ENCODE measurements around the gene DVL2.

DVL2 gene

DNA sequence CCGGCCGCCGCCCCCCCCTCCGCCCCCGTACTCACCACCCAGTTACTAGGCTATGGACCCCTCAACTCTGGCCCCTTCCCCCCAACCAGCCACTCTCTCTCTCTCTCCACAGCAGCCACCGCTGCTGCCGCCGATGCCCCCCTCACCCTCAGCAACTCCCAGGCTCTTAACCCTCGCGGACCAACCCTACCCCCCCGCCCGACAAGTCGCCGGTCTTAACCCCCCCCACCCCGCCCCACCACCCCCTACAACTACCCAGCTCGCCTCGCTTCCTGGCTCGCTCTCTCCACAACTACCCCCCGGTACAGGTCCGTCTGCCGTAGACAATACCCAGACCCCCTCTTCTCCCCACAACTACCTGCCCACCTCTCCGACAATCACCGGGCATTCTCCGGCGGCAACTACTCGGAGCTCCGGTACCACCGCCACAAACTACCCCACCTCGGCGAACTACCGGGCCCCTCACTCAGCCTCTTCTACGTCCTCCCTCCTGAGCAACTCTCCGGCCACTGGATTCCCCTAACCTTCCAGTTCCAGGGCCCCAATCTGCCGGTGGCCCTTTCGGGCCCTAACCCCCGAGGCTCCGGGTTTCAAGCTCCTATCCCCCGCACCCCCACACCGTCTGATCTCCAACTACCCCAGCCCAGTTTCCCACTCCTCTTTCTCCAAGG, 4.2 kb upstream of the DVL2 start:
- no peak for DNase-seq (ENCODE audit: low read depth in 2 of 2)

DNA sequence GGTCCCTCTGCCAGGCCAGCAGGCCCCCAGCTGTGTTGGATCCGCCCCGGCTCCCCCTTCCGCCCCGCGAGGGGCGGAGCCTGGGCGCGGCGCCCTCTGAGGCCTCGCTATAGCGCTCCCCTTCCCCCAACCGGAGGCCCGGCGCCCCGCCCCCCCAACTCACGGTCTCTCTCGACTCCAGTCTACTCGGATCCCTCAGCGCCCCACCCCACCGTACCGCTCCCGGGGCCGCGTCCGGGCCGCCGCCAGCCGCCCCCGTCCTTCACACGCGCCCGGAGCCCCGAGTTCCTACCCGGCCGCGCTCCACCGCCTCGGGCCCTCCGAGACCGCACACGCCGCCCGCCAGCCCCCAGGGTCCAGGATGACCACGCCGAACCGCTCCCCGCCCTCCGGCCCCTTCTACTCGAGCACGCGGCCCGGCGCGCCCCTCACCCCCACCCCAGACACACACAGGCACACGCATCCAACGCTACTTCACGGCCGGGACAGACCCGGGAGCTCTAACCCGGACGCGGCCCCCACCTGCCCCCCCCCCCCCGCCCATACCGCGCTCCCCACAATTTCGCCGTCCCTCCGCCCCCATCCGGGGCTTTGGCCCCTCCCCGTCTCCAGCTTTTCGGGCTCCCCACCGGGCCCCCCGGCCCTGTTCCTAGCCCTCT, 3.6 kb upstream of the DVL2 start:
- DNase-seq (ENCODE audit: low read depth in 2 of 2): peak; percentile 76 to 86

DNA sequence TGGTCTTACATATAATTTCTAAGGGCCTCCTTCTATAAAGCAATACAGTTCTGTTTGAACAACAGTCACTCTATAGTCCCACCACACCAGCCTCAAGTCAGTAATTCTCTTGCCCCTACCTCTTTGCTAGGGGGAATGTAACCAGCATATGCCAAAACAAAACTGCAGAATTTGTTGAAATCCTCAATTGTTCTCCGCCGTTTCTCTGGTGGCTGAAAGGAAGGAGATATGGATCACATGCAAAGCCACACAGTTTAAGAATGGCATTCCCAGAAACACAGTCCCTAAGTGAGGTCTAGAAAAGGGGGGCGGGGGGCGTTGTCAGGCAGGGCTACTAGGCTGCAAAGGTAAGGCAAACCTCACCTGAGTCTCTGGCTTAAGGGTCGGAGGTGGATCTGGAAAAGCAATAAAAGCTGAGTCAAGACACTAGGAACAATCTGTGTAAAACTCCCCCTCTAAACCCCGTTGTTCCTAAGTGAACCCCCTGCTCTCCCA, 3.0 kb upstream of the DVL2 start:
- DNase-seq (ENCODE audit: low read depth in 2 of 2): no peak

DNA sequence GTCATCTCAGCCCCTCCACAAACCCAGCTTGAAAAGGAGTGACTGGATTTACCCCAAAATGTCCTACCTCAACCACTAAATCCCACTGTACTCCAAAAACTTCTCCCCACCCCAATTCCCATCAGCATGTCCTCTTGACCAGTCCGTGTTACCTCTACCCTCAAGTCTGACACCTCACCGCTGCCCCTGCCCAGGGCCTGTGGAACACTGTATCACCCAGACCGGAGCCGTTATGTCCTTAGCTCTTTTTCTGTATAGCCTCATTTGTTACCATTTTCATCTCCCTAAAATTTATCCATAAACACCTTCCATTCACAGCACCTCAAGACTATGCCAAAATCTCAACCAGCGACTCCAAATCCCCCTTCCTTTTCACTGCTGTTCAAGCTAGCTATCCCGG, 2.5 kb upstream of the DVL2 start:
- DNase-seq (ENCODE audit: low read depth in 2 of 2): no peak

DNA sequence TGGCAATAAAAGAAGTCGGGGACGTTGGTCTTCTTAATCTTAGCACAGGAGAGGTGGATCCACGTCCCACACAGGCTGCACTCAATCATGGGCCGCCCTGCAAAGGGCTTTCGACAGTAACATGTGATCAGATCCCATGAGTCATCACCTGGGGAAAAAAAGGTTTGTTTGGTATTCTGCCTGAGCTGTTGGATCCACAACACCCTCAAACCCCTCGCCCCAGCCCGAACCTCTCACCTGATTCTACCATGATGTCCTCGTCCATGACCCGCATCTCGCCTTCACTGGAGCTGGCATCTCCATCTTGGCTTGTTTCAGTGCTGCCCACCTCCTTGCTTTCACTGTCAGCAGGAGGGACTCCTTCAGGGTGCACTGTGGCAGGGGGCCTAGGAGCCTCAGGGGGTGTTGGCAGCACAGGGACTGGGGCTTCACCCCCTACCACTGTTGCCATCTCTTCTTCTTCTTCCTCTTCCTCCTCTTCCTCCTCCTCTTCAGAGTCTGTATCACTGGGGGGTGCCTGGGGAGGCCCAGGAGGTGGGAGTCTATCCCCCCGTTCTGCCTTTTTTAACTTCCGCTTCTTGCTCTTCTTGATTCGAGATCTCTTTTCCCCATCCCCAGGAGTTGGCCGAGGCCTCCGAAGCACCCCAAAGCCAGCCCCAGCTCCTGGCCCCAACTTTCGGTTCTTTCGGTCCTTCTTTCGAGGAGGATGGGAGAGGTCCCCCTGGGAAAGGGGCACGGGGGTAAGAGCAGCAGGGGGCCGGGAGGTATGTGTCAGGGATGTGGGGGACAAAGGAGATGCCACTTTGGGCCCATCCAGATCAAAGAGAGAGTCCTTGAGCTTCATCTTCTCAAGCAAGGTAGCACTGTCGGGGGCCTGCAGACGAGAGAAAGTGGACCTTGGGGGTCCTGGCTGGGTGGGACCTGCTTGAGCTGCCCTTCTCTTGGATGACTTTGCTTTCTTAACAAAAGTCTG, 1.7 kb upstream of the DVL2 start:
- DNase-seq (ENCODE audit: low read depth in 2 of 2): no peak

DNA sequence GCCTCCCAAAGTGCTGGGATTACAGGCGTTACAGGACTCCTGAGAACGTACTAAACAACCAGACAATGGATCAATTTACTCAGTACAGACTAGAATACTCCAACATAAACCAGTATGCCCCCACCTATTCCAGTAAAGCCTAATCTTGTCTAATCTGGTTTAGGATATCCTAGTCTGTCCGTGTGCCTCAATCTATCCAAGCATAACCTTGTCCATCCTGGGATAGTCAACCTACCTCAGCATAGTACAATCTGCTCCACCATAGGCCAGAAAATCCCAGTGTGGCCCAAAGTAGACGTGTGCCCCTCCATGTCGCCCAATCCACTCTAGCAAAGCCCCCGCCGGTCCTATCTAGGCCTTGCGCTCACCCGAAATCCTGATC, 625 bp downstream of the DVL2 start:
- DNase-seq (ENCODE audit: low read depth in 2 of 2): no peak

DNA sequence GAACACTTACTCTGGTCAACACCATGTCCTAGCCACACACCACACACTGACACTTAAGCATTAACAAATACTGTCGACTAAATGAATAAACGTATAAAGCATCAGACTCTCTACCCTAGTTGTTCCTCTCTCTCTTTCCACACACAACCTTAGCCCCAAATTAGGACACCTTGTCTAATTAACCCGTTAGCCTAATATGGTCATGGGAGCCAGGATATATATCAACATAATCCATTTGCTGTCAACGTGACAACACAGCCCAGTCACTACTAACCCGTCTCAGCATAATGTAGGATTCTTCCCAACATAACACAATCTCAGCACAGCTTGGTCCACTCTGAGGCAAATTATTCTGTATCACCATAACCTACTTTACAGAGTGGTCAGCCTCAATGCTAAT, 2.2 kb downstream of the DVL2 start:
- no peak for DNase-seq (ENCODE audit: low read depth in 2 of 2)

DNA sequence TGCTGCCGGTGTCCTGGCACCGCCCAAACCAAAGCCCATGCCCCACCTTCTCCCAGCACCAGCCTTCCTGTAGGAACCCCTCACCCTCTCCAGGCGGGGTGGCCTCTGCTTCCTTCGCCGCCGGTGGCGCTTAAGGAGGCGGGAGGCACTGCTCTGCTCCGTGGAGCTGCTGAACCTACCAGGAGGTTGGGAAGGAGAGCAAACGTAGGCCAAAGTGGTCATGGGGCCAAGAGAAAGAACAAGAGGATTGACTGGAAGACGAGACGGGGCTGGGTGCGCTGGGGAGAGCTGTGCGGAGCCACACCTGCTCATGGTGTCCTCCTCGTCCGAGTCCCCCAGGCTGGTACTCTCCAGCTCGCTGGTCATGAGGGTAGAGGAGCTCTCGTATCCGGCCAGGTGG, 4.8 kb downstream of the DVL2 start:
- DNase-seq (ENCODE audit: low read depth in 2 of 2): no peak

DNA sequence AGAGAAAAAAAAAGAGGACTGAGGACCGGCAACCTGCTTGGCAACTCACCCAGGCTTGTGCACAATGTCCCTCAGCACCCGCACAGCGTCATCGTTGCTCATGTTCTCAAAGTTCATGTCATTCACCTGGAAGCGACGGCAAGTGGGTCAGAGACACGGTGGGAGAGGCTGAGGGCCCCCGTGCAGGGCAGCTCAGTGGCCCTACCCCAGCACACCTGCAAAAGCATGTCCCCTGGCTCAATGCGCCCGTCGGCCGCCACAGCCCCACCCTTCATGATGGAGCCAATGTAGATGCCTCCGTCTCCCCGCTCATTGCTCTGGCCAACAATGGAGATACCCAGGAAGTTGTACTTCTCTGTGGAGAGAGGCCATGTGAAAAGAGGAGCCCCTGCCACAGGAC, 5.4 kb downstream of the DVL2 start:
- no peak for DNase-seq (ENCODE audit: low read depth in 2 of 2)

DNA sequence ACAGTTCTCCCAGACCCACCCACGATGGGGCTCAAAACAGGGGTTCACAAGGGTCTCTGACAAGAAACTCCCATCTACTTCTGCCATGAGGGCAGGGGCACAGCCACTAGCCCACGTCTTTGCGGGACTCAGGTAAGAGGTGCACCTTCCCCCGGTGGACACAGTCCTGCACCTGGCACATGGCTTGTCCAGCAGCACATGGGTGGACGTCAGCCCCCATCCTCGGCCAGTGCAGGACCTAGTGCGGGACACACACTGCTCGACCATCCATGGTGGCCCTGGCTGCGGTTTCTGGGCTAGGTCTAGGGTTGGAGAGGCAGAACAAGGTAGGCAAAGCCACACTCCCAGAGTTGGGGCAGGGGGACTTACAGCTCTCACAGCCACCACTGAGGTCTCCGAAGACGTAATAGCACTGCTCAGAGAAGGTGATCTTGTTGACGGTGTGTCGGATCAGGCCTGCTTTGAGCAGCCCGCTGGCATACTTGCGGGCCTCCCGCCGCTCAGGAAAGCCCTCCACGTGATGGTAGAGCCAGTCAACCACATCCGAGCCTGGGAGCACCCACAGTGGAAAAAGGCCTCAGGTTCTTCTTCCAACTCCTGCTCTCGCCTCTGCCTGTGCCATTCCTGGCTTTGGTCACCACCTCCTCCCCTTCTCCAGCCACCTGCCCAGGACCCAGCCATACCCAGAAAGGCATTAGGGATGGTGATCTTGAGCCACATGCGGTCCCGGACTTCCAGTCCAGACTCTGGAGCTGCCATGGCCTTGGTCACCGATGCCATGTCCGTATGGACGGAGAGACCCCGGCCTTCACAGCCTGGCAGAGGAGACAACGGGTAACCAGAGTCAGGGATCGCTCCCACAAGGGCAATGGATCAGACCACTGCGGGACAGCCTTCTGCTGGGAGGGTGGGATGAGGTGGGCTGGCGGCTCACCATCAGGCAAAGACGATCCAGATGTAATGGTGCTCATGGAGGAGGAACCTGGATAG, 7.3 kb downstream of the DVL2 start:
- DNase-seq (ENCODE audit: low read depth in 2 of 2): no peak

DNA sequence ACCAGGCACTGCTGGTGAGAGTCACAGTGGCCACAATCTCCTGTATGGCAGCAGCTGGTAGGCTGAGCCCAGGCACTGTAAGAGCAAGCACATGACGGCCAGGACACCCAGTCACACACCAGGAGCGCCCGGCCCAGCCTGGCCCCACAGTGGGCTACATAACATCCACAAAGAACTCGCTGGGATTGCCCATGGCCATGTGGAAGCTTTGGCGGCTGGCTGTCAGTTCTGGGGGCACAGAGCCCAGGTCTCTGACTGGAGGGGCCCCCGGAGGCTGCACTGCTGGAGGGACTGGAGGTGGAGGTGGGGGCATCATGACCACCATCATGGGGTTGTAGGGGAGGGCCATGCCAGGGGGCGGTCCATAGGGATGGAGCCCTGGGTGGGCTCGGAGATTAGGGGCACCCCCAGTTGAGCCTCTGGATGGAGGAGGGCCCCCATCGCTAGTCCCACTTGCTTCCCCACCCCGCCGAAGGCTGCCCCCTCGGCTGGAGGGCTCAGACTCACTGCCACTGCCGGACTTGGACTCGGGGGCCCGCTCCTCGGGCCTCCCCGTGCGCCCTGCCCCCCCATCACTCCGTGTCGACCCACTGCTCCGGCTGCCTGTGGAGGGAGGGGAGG, 8.5 kb downstream of the DVL2 start:
- no peak for DNase-seq (ENCODE audit: low read depth in 2 of 2)

DNA sequence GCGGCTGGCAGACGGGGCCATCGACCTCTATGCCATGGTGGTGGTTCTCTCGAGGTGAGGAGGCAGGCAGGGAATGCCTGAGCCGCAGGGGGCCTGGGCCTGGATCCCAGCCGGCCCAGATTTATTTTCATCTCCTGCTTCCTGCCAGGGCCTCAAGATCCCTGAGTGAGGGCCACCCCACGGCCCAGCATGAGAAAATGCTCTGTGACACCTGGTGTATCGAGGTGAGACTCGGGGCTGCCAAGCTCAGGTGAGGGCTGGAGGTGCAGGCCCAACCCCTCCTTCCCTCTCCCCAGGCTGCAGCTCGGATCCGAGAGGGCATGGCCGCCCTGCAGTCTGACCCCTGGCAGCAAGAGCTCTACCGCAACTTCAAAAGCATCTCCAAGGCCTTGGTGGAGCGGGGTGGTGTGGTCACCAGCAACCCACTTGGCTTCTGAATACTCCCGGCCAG, 9.6 kb downstream of the DVL2 start:
- DNase-seq (ENCODE audit: low read depth in 2 of 2): no peak

DNA sequence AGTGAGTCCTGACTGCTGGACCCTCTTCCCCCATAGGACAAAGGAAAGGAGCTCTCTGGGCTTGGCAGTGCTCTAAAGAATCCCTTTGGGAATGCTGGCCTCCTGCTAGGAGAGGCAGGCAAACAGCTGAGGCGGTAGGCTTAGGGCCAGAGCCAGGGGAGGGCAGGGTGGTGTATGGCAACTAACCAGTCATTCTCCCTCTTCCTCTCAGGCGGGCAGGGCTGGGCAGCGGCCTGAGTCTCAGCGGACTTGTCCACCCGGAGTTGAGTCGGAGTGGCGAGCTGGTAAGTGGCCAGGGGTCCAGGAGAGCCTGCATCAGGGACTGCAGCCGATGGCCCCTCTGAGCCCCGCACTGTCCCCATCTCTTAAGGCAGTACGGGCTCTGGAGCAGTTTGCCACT, 10.2 kb downstream of the DVL2 start:
- no peak for DNase-seq (ENCODE audit: low read depth in 2 of 2)

DNA sequence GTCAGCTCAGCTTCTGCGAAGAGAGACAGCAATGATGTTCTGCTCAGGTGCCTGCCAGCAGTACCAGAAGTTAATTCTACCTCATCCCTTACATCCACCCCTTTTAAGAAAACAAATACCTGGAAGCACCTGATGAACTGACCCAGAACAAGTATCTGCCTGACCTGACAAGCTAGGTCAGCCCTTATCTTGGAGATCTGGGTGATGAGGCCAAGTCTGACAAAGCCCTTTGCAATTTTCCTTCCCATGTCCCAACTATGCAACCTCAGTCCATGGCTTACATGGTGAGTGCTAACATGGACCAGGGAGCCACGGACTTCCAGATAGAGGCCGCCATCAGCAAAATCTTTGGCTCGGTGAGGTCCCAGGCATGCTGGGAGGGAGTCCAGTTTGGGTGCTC, 10.9 kb downstream of the DVL2 start:
- DNase-seq (ENCODE audit: low read depth in 2 of 2): no peak

DNA sequence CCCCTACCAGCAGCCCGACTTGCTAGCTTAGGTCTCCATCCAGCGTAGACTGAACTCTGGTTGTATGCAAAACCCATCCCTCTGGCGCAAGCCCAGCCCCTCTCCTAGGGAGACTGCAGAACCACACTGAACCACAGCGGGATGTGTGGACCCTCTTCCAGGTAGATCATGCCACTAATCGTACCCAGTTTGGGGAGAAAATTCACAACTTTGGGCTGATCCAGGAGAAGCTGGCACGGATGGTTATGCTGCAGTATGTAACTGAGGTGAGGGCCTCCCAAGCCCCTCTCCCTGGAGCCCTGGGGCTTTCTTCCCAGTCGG, 11.4 kb downstream of the DVL2 start:
- DNase-seq (ENCODE audit: low read depth in 2 of 2): no peak

DNA sequence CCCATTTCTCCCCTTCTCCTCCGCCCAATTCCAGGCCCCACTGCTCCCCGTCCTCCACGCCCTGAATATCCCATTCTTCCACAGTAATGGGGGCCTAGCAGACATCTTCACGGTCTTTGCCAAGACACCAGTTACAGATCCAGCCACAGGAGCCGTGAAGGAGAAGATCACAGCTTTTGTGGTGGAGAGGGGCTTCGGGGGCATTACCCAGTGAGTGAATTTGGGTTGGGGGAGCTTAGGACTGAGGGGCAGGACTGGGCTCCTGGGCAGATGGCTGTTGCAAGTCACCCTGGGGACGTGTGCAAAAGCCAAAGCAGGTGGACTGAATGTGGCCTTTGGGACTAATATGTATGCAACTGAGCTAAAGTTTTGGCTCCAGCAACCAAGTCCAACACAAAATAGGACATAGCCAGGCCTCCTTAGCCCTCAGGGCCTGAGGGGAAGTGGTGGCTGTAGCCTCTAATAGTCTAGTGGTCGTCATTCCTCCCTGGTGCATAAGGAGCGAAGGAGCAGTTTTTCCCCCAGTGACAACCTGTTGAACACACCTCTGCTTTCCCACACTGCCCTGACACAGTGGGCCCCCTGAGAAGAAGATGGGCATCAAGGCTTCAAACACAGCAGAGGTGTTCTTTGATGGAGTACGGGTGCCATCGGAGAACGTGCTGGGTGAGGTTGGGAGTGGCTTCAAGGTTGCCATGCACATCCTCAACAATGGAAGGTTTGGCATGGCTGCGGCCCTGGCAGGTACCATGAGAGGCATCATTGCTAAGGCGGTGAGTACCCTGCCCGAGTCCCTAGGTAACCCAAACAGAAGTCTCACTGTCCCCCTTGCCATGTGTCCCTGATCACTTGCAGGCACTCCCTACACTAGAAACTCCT, 12.0 kb downstream of the DVL2 start:
- DNase-seq (ENCODE audit: low read depth in 2 of 2): no peak

DNA sequence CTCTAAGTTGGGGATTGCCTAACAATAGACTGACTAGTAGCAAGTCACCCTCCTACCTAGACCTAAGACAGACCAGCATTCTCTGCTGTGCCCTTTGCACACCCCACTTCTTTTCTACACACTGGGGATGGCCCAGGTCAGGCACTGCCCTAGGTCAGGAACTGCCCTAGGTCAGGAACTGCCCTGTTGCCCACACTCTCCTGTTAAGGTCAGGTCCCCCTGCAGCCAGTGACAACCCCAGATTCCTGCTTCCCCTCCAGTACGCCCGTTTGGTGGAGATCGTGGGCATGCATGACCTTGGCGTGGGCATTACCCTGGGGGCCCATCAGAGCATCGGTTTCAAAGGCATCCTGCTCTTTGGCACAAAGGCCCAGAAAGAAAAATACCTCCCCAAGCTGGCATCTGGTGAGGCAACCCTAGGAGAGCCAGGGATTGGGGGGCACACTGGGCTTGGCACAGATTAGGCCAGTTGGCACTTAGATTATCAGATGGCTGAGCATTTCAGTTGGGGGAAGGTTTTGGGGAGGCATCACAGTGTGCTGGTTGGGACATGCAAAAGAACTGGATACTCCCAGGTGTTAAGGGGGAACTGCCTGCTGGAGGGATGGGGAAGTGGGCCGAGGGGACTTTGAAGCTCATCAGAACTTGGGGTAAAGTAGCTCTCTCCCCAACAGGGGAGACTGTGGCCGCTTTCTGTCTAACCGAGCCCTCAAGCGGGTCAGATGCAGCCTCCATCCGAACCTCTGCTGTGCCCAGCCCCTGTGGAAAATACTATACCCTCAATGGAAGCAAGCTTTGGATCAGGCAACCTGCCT, 12.8 kb downstream of the DVL2 start:
- DNase-seq (ENCODE audit: low read depth in 2 of 2): no peak

DNA sequence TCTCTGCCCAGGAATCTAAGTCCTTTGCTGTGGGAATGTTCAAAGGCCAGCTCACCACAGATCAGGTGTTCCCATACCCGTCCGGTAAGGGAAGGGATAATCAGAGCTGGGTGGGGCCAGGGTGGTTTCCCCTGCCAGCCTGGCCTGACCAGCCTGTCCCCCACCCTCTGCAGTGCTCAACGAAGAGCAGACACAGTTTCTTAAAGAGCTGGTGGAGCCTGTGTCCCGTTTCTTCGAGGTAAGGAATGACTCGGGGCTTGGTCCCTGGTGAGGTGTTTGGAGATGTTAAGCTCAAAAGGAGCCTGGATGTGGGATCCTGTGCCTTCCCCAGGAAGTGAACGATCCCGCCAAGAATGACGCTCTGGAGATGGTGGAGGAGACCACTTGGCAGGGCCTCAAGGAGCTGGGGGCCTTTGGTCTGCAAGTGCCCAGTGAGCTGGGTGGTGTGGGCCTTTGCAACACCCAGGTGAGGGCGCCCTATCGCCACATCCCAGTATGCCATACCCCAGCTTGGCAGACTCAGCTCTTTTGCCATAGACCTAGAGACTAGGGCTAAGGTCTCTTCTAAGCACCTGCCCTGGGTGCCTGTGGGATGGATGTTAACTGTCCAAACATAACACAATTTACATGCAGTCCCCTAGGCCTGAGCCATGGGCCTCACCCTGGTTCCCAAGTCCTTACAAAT, 13.6 kb downstream of the DVL2 start:
- no peak for DNase-seq (ENCODE audit: low read depth in 2 of 2)

Data from stimulated activated CD4-positive, alpha-beta T cell treated with anti-CD3 and anti-CD28 coated beads, Interleukin-12 subunit alpha, Interleukin-12 subunit beta, amount 100 ng/mL, for 24 hours (primary cell).